Endodermal cell (in vitro differentiated cells): ENCODE measurements around the gene LEFTY2. TPM values are rescaled to one million over a fixed set of nuclear protein-coding genes. Genes with fewer than 3 reads are reported as not detected.

Experiments
- DNase-seq: peaks from one replicate; pipeline ENCODE4 v3.0.0-alpha.2; 2017
- H3K27ac ChIP-seq: 2 replicates; pipeline ENCODE4 v1.5.1; 2013; ENCODE audit warnings: mild to moderate bottlenecking, low read depth, low read length, moderate library complexity
- H3K27me3 ChIP-seq: 2 replicates; pipeline ENCODE4 v1.6.1; 2013; ENCODE audit warnings: mild to moderate bottlenecking, low read length, moderate library complexity; ENCODE audit not compliant: insufficient read depth, control insufficient read depth, poor library complexity, severe bottlenecking
- H3K36me3 ChIP-seq: 2 replicates; pipeline ENCODE4 v1.7.0; 2013; ENCODE audit warnings: mild to moderate bottlenecking, low read length, moderate library complexity; ENCODE audit not compliant: control insufficient read depth, insufficient read depth
- H3K4me1 ChIP-seq: one replicate; pipeline ENCODE4 v1.7.0; 2013; ENCODE audit warnings: low read length; ENCODE audit not compliant: control insufficient read depth, insufficient read depth
- H3K4me3 ChIP-seq: 2 replicates; pipeline ENCODE4 v1.5.1; 2013; ENCODE audit warnings: mild to moderate bottlenecking, low read length, moderate library complexity
- H3K9ac ChIP-seq: 2 replicates; pipeline ENCODE4 v1.6.1; 2013; ENCODE audit warnings: mild to moderate bottlenecking, low read length, moderate library complexity; ENCODE audit not compliant: poor library complexity, severe bottlenecking; ENCODE audit errors: extremely low read depth
- H3K9me3 ChIP-seq: 2 replicates; pipeline ENCODE4 v1.6.1; 2013; ENCODE audit warnings: mild to moderate bottlenecking, low read length, moderate library complexity; ENCODE audit not compliant: control insufficient read depth
- H3K27ac Mint-ChIP-seq: 2 replicates; pipeline ENCODE4 v1.8.0; 2020; ENCODE audit warnings: mixed read lengths
- H3K27me3 Mint-ChIP-seq: 2 replicates; pipeline ENCODE4 v1.8.0; 2021; ENCODE audit warnings: mild to moderate bottlenecking, mixed read lengths; ENCODE audit not compliant: insufficient read depth
- H3K36me3 Mint-ChIP-seq: 2 replicates; pipeline ENCODE4 v1.8.0; 2020; ENCODE audit warnings: low read depth, mixed read lengths
- H3K4me1 Mint-ChIP-seq: 2 replicates; pipeline ENCODE4 v1.8.0; 2020; ENCODE audit warnings: mixed read lengths
- H3K4me3 Mint-ChIP-seq: 2 replicates; pipeline ENCODE4 v1.8.0; 2020; ENCODE audit warnings: mild to moderate bottlenecking, moderate library complexity, mixed read lengths
- H3K9me3 Mint-ChIP-seq: 2 replicates; pipeline ENCODE4 v1.8.0; 2020; ENCODE audit warnings: mild to moderate bottlenecking, mixed read lengths
- WGBS, 2 experiments: methylation state at CpG; one replicate each; pipeline versions ENCODE4 v1.1.5 to v1.1.7; 2013; ENCODE audit warnings: missing lambda C conversion rate in 2 of 2, mixed read lengths in 1 of 2; ENCODE audit not compliant: insufficient coverage in 1 of 2, insufficient read length in 1 of 2; 5-methylcytosine and 5-hydroxymethylcytosine counted together
- total RNA-seq, 2 donors: library from RNA; stranded (reverse); fragmentation: NEBNext Ultra II Directional in 1 of 2; extraction: Animal tissue kit (Norgen Biotek cat#: 25700) in 1 of 2; gene quantifications; 2 replicates in 1 of 2; 3 replicates in 1 of 2; pipeline ENCODE4 v1.2.1, GENCODE V29; 2021
- TF ChIP-seq, protein P1 (sequence below): fragments of 200-600 bp; sonication (generic); conservative IDR thresholded peaks from 2 replicates; pipeline ENCODE4 v1.5.0; 2021; ENCODE audit warnings: antibody characterized with exemption, mild to moderate bottlenecking

Gene LEFTY2
- total RNA-seq, 2 donors from 2014 or later, result 272 to 938 TPM

DNA sequence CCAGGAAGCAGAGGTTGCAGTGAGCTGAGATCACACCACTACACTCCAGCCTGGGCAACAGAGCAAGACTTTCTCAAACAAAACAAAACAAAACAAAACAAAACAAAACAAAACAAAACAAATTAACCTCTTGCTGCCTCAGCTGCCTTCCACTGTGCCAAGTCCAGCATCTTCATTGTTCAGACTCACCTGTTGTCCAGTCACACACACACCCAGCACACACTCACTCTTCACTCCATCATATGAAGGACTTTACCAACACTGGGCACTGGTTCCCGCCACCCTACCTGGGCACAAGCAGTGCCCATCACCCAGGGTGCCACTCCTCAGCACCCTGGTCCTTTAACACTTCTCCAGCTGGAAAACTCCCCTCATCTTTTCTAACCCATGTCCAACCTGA lies 31.5 kb downstream of the LEFTY2 start:
- WGBS, 2 experiments, result 95 to 100% methylated on average over 1 of the region's 1 CpG
- TF ChIP-seq, protein P1, sequence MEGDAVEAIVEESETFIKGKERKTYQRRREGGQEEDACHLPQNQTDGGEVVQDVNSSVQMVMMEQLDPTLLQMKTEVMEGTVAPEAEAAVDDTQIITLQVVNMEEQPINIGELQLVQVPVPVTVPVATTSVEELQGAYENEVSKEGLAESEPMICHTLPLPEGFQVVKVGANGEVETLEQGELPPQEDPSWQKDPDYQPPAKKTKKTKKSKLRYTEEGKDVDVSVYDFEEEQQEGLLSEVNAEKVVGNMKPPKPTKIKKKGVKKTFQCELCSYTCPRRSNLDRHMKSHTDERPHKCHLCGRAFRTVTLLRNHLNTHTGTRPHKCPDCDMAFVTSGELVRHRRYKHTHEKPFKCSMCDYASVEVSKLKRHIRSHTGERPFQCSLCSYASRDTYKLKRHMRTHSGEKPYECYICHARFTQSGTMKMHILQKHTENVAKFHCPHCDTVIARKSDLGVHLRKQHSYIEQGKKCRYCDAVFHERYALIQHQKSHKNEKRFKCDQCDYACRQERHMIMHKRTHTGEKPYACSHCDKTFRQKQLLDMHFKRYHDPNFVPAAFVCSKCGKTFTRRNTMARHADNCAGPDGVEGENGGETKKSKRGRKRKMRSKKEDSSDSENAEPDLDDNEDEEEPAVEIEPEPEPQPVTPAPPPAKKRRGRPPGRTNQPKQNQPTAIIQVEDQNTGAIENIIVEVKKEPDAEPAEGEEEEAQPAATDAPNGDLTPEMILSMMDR, result no peak

GRCh38 chr1:225908773-225909172 lies 32.2 kb downstream of the LEFTY2 start:
- peaks cover 55% of the 10 kb centered on the region for H3K4me1 Mint-ChIP-seq
- H3K27me3 Mint-ChIP-seq, result no peaks in the 10 kb centered on the region
- Histone ChIP-seq H3K27ac (peak overlapping the region; percentile 40), H3K9ac (peak overlapping the region; percentile 58), H3K9me3 (no peaks in the 10 kb centered on the region), H3K27me3 (no peaks in the 10 kb centered on the region), H3K4me1 (peaks cover 20% of the 10 kb centered on the region), H3K36me3 (no peaks in the 10 kb centered on the region), H3K4me3 (no peak overlapping the region)
- peak overlapping the region; percentile 92 for H3K27ac Mint-ChIP-seq
- H3K4me3 Mint-ChIP-seq, result no peak overlapping the region
- DNase-seq, result peak; percentile 62
- H3K36me3 Mint-ChIP-seq, result no peaks in the 10 kb centered on the region
- 48% methylated on average over 2 of the region's 2 CpGs; no CpG with 5 or more reads in 1 of the 2 experiments for WGBS, 2 experiments
- peaks cover 1% of the 10 kb centered on the region for H3K9me3 Mint-ChIP-seq
- TF ChIP-seq, protein P1, result no peak

More for the DNA sequence above, 31.5 kb downstream of the LEFTY2 start:
- no peak overlapping the region for H3K4me3 Mint-ChIP-seq
- H3K36me3 Mint-ChIP-seq, result no peaks in the 10 kb centered on the region
- H3K27ac Mint-ChIP-seq, result peak overlapping the region; percentile 11
- no peaks in the 10 kb centered on the region for H3K27me3 ChIP-seq
- no peak overlapping the region for H3K4me3 ChIP-seq
- peak overlapping the region; percentile 58 for H3K9ac ChIP-seq
- H3K4me1 ChIP-seq, result peaks cover 20% of the 10 kb centered on the region
- H3K9me3 ChIP-seq, result no peaks in the 10 kb centered on the region
- no peaks in the 10 kb centered on the region for H3K36me3 ChIP-seq
- no peak for DNase-seq
- H3K27me3 Mint-ChIP-seq, result no peaks in the 10 kb centered on the region
- H3K27ac ChIP-seq, result no peak overlapping the region
- H3K9me3 Mint-ChIP-seq, result no peaks in the 10 kb centered on the region
- H3K4me1 Mint-ChIP-seq, result peaks cover 52% of the 10 kb centered on the region

- Histone ChIP-seq H3K36me3 (no peaks in the 10 kb centered on the region), H3K9ac (peak overlapping the region; percentile 58), H3K9me3 (no peaks in the 10 kb centered on the region), H3K27me3 (no peaks in the 10 kb centered on the region), H3K4me1 (peaks cover 20% of the 10 kb centered on the region), H3K27ac (no peak overlapping the region), H3K4me3 (no peak overlapping the region)
- WGBS, 2 experiments, result 80 to 83% methylated on average over 3 to 5 of the region's 5 CpGs
- peak; percentile 43 for DNase-seq
- Mint-ChIP-seq H3K4me3 (no peak overlapping the region), H3K27me3 (no peaks in the 10 kb centered on the region), H3K9me3 (peaks cover 5% of the 10 kb centered on the region), H3K36me3 (no peaks in the 10 kb centered on the region), H3K4me1 (peaks cover 55% of the 10 kb centered on the region), H3K27ac (peak overlapping the region; percentile 92)
- TF ChIP-seq, protein P1, result no peak
These were observed 32.9 kb downstream of the LEFTY2 start for GRCh38 chr1:225908013-225908640.
